Measurements from ENCODE around the gene AP2S1. TPM values are rescaled to one million over a fixed set of nuclear protein-coding genes. Genes with fewer than 3 reads are reported as not detected.

AP2S1 gene
- total RNA-seq, 1 donor from 2014 or later, result 75.9 TPM

DNA sequence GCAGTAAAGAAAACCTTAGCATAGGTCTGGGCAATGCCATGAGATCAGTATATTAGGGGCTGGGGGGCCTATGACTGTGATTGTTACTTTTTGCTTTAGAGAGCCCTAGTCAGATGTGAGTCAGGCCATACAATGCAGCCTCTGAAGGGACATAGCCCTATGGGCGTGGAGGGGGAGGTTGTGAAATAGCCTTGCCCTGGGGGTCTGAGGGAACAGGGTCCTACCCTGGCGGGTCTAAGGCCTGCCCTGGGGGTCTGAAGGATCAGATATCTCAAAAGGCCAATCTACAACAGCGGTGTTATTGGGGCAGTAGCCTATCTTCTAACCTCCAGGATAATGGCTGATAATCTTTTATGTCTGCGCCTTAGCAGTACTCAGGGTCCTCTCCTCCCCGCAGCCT lies 48.5 kb downstream of the AP2S1 start:
- Histone ChIP-seq H3K36me3 (no peaks in the 10 kb centered on the region), H3K27ac (no peak overlapping the region), H3K4me3 (no peak overlapping the region), H3K27me3 (no peaks in the 10 kb centered on the region), H3K4me1 (no peaks in the 10 kb centered on the region), H3K9me3 (no peaks in the 10 kb centered on the region)
- DNase-seq (ENCODE audit: extremely low spot score in 2 of 2), result no peak
- TF ChIP-seq POLR2AphosphoS5 (IDR thresholded peaks at IDR 0.05; ENCODE audit: insufficient read depth in 1 of 2, low read depth in 1 of 2) (no peak), POLR2A (IDR thresholded peaks at IDR 0.05) (no peak)
- TF ChIP-seq, protein P1, sequence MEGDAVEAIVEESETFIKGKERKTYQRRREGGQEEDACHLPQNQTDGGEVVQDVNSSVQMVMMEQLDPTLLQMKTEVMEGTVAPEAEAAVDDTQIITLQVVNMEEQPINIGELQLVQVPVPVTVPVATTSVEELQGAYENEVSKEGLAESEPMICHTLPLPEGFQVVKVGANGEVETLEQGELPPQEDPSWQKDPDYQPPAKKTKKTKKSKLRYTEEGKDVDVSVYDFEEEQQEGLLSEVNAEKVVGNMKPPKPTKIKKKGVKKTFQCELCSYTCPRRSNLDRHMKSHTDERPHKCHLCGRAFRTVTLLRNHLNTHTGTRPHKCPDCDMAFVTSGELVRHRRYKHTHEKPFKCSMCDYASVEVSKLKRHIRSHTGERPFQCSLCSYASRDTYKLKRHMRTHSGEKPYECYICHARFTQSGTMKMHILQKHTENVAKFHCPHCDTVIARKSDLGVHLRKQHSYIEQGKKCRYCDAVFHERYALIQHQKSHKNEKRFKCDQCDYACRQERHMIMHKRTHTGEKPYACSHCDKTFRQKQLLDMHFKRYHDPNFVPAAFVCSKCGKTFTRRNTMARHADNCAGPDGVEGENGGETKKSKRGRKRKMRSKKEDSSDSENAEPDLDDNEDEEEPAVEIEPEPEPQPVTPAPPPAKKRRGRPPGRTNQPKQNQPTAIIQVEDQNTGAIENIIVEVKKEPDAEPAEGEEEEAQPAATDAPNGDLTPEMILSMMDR (IDR thresholded peaks at IDR 0.05), result no peak
- intact Hi-C loops (cut with DNase I), result no loop called here

DNA sequence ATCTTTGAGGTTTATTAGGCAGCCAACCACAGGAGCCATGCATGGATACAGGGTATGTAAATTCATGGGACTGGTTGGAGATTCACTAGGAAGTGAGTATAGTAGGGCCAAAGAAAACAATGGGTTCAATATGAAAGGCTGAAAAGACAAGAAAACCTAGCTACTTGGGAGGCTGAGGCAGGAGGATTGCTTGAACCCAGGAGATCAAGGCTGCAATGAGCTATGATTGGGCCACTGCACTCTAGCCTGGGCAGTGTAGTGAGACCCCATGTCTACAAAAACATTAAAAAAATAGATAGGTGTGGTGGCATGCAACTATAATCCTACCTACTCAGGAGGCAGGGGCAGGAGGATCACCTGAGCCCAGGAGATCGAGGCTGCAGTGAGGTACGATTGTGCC lies 51.9 kb downstream of the AP2S1 start:
- Histone ChIP-seq H3K4me3 (no peak overlapping the region), H3K27ac (no peak overlapping the region), H3K4me1 (peaks cover 12% of the 10 kb centered on the region), H3K36me3 (no peaks in the 10 kb centered on the region), H3K27me3 (no peaks in the 10 kb centered on the region), H3K9me3 (no peaks in the 10 kb centered on the region)
- TF ChIP-seq POLR2A (IDR thresholded peaks at IDR 0.05), result no peak
- TF ChIP-seq POLR2AphosphoS5 (IDR thresholded peaks at IDR 0.05; ENCODE audit: insufficient read depth in 1 of 2, low read depth in 1 of 2), result no peak
- TF ChIP-seq, protein P1 (IDR thresholded peaks at IDR 0.05), result no peak
- intact Hi-C loops (cut with DNase I), result no loop called here
- DNase-seq (ENCODE audit: extremely low spot score in 2 of 2), result no peak

DNA sequence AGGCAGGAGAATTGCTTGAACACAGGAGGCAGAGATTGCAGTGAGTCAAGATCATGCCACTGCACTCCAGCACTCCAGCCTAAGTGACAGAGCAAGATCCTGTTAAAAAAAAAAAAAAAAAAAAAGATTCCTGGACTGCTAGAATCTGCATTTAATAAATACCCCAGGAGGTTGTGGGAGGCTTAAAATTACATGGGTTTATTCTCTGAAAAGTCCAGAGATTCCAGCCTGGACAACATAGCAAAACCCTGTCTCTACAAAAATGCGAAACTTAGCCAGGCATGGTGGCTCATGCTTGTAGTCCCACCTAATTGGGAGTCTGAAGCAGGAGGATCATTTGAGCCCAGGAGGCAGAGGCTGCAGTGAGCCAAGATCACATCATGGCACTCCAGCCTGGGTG lies 52.8 kb downstream of the AP2S1 start:
- H3K9me3 ChIP-seq, result no peaks in the 10 kb centered on the region
- H3K4me3 ChIP-seq, result no peak overlapping the region
- H3K36me3 ChIP-seq, result no peaks in the 10 kb centered on the region
- no peak overlapping the region for H3K27ac ChIP-seq
- TF ChIP-seq POLR2AphosphoS5 (IDR thresholded peaks at IDR 0.05; ENCODE audit: insufficient read depth in 1 of 2, low read depth in 1 of 2), result no peak
- H3K4me1 ChIP-seq, result peaks cover 12% of the 10 kb centered on the region
- intact Hi-C loops (cut with DNase I), result no loop called here
- no peak for DNase-seq (ENCODE audit: extremely low spot score in 2 of 2)
- no peaks in the 10 kb centered on the region for H3K27me3 ChIP-seq

DNA sequence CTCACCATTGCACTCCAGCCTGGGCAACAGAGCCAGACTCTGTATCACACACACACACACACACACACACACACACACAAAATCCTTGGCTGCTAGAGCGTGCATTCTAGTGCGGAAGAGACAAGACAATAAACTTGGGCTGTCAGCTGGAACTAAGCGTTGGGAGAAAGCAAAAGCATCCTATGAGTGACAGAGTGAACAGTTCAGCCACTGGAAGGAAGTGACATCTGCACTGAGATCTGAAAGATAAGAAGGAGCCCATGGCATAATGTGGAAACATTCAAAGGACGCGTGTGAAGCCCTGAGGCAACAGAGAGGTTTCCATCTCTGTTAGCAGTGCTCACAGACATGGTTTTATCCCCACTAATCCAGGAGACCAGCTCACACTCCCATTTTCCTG lies 58.7 kb downstream of the AP2S1 start:
- Histone ChIP-seq H3K4me3 (no peak overlapping the region), H3K9me3 (no peaks in the 10 kb centered on the region), H3K27ac (no peak overlapping the region), H3K27me3 (no peaks in the 10 kb centered on the region), H3K4me1 (peaks cover 17% of the 10 kb centered on the region), H3K36me3 (no peaks in the 10 kb centered on the region)
- DNase-seq (ENCODE audit: extremely low spot score in 2 of 2), result no peak
- TF ChIP-seq, protein P1 (IDR thresholded peaks at IDR 0.05), result no peak
- TF ChIP-seq POLR2A (IDR thresholded peaks at IDR 0.05), result no peak
- no peak for TF ChIP-seq POLR2AphosphoS5 (IDR thresholded peaks at IDR 0.05; ENCODE audit: insufficient read depth in 1 of 2, low read depth in 1 of 2)
- intact Hi-C loops (cut with DNase I), result no loop called here

DNA sequence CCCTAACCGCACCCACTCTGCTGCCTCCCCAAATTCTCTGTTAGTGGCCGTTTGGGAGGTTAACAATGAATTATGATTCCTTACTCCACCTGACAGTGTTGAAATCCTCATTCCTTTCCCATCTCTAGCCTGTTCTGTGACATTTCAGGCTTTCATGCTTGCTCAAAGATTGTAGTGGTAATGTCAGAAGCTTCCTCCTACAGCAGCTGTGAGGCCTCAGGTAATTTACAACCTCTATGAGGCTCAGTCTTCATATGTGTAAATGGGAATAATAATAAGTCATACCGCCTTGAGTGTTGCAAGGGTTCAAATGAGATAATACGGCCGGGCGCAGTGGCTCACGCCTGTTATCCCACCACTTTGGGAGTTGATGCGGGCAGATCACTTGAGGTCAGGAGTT lies 61.3 kb downstream of the AP2S1 start:
- no peak overlapping the region for H3K4me3 ChIP-seq
- no peak for DNase-seq (ENCODE audit: extremely low spot score in 2 of 2)
- H3K9me3 ChIP-seq, result no peaks in the 10 kb centered on the region
- no peaks in the 10 kb centered on the region for H3K27me3 ChIP-seq
- peaks cover 26% of the 10 kb centered on the region for H3K4me1 ChIP-seq
- TF ChIP-seq, protein P1 (IDR thresholded peaks at IDR 0.05), result no peak
- TF ChIP-seq POLR2A (IDR thresholded peaks at IDR 0.05) (no peak), POLR2AphosphoS5 (IDR thresholded peaks at IDR 0.05; ENCODE audit: insufficient read depth in 1 of 2, low read depth in 1 of 2) (no peak)
- peak overlapping the region; percentile 13 for H3K27ac ChIP-seq
- H3K36me3 ChIP-seq, result no peaks in the 10 kb centered on the region
- intact Hi-C loops (cut with DNase I), result no loop called here

DNA sequence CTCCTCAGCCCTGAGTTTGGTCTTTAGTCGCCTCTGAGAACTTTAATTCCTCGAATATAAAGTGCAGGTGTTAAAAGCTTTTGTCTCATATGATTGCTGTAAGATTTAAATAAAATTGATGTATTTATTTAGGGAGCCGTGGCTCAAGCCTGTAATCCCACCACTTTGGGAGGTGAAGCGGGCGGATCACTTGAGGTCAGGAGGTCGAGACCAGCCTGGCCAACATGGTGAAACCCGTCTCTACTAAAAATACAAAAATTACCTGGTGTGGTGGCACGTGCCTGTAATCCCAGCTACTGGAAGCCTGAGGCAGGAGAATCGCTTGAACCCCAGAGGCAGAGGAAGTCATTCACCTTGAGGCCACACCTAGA lies 61.7 kb downstream of the AP2S1 start:
- intact Hi-C loops (cut with DNase I), result no loop called here
- H3K9me3 ChIP-seq, result no peaks in the 10 kb centered on the region
- H3K4me1 ChIP-seq, result peaks cover 30% of the 10 kb centered on the region
- H3K4me3 ChIP-seq, result peak overlapping the region in 1 of 2 donors; percentile 97
- no peaks in the 10 kb centered on the region for H3K27me3 ChIP-seq
- TF ChIP-seq, protein P1 (IDR thresholded peaks at IDR 0.05), result no peak
- TF ChIP-seq POLR2AphosphoS5 (IDR thresholded peaks at IDR 0.05; ENCODE audit: insufficient read depth in 1 of 2, low read depth in 1 of 2), result no peak
- no peak for TF ChIP-seq POLR2A (IDR thresholded peaks at IDR 0.05)
- DNase-seq (ENCODE audit: extremely low spot score in 2 of 2), result no peak
- H3K36me3 ChIP-seq, result peaks cover 0 to 1% of the 10 kb centered on the region in 2 donors
- peak overlapping the region; percentile 13 for H3K27ac ChIP-seq
